Measurements from ENCODE around the gene C1orf116. TPM values are rescaled to one million over a fixed set of nuclear protein-coding genes. Genes with fewer than 3 reads are reported as not detected.

Gene C1orf116
- total RNA-seq, 1 donor from 2014 or later: 21.6 TPM

GRCh38 chr1:207020709-207021107 is 11.8 kb downstream of the C1orf116 start:
- no peak for TF ChIP-seq CTCF (conservative IDR thresholded peaks at IDR 0.05; ENCODE audit: low read depth, low read length)
- H3K4me3 ChIP-seq (ENCODE audit: low read depth, low read length): no peak overlapping the region
- no peak for DNase-seq (ENCODE audit: low read depth)

- no peak for TF ChIP-seq CTCF (conservative IDR thresholded peaks at IDR 0.05; ENCODE audit: low read depth, low read length)
- no peak overlapping the region for H3K4me3 ChIP-seq (ENCODE audit: low read depth, low read length)
- no peak for DNase-seq (ENCODE audit: low read depth)
Measured at GRCh38 chr1:207020065-207020708, 12.4 kb downstream of the C1orf116 start.

- no peak for TF ChIP-seq CTCF (conservative IDR thresholded peaks at IDR 0.05; ENCODE audit: low read depth, low read length)
- no peak overlapping the region for H3K4me3 ChIP-seq (ENCODE audit: low read depth, low read length)
Measured at GRCh38 chr1:207019661-207020060, 12.9 kb downstream of the C1orf116 start.

GRCh38 chr1:207019161-207019560 is 13.4 kb downstream of the C1orf116 start:
- DNase-seq (ENCODE audit: low read depth): no peak
- TF ChIP-seq CTCF (conservative IDR thresholded peaks at IDR 0.05; ENCODE audit: low read depth, low read length): no peak
- no peak overlapping the region for H3K4me3 ChIP-seq (ENCODE audit: low read depth, low read length)

More at GRCh38 chr1:207019661-207020060, 12.9 kb downstream of the C1orf116 start:
- no peak for DNase-seq (ENCODE audit: low read depth)

GRCh38 chr1:207018707-207019106 is 13.8 kb downstream of the C1orf116 start:
- no peak for DNase-seq (ENCODE audit: low read depth)
- no peak overlapping the region for H3K4me3 ChIP-seq (ENCODE audit: low read depth, low read length)
- TF ChIP-seq CTCF (conservative IDR thresholded peaks at IDR 0.05; ENCODE audit: low read depth, low read length): no peak

- no peak for TF ChIP-seq CTCF (conservative IDR thresholded peaks at IDR 0.05; ENCODE audit: low read depth, low read length)
- H3K4me3 ChIP-seq (ENCODE audit: low read depth, low read length): no peak overlapping the region
- no peak for DNase-seq (ENCODE audit: low read depth)
Measured at GRCh38 chr1:207017615-207018559, 14.7 kb downstream of the C1orf116 start.

Data from epithelial cell of proximal tubule (primary cell).